ENCODE measurements around the gene TMPRSS4. TPM values are rescaled to one million over a fixed set of nuclear protein-coding genes. Genes with fewer than 3 reads are reported as not detected.

The TMPRSS4 gene
- total and polyA plus RNA-seq, 4 donors = 0.96 to 6.5 TPM; not detected in 2

- ATAC-seq (ENCODE audit: low FRiP score) (no peak), DNase-seq (no peak)
- no peak overlapping the region for H3K4me3 ChIP-seq (ENCODE audit: low read length in 2 of 2)
- H3K27me3 ChIP-seq (ENCODE audit: control insufficient read depth in 1 of 2, insufficient read depth in 2 of 2, low read length in 1 of 2) = peaks cover 0 to 2% of the 10 kb centered on the region in 2 donors
- no peaks in the 10 kb centered on the region for H3K4me1 ChIP-seq (ENCODE audit: control insufficient read depth in 1 of 2, insufficient read depth in 2 of 2, low read length in 2 of 2)
- intact Hi-C loops (cut with DNase I) = no loop called here
- H3K36me3 ChIP-seq (ENCODE audit: control insufficient read depth in 1 of 2, insufficient read depth in 2 of 2, low read length in 1 of 2) = no peaks in the 10 kb centered on the region
- 88 to 95% methylated on average over 1 of the region's 1 CpG for WGBS, 2 donors
- H3K27ac ChIP-seq (ENCODE audit: low read depth in 1 of 2, low read length in 2 of 2) = no peak overlapping the region
- no peaks in the 10 kb centered on the region for H3K9me3 ChIP-seq (ENCODE audit: control insufficient read depth, low read length)
Measured at GRCh38 chr11:118154641-118155040, 77.8 kb downstream of the TMPRSS4 start.

GRCh38 chr11:118155776-118156530 is 79.1 kb downstream of the TMPRSS4 start:
- H3K4me3 ChIP-seq (ENCODE audit: low read length in 2 of 2) = no peak overlapping the region
- H3K4me1 ChIP-seq (ENCODE audit: control insufficient read depth in 1 of 2, insufficient read depth in 2 of 2, low read length in 2 of 2) = no peaks in the 10 kb centered on the region
- no peak overlapping the region for H3K27ac ChIP-seq (ENCODE audit: low read depth in 1 of 2, low read length in 2 of 2)
- H3K9me3 ChIP-seq (ENCODE audit: control insufficient read depth, low read length) = no peaks in the 10 kb centered on the region
- intact Hi-C loops (cut with DNase I) = no loop called here
- WGBS, 2 donors = 35 to 36% methylated on average over 11 of the region's 11 CpGs
- peaks cover 0 to 2% of the 10 kb centered on the region in 2 donors for H3K27me3 ChIP-seq (ENCODE audit: control insufficient read depth in 1 of 2, insufficient read depth in 2 of 2, low read length in 1 of 2)
- no peaks in the 10 kb centered on the region for H3K36me3 ChIP-seq (ENCODE audit: control insufficient read depth in 1 of 2, insufficient read depth in 2 of 2, low read length in 1 of 2)
- no peak for ATAC-seq (ENCODE audit: low FRiP score)
- DNase-seq = no peak

GRCh38 chr11:118156531-118157185 is 79.8 kb downstream of the TMPRSS4 start:
- DNase-seq (peak in 1 of 2 donors; percentile 55), ATAC-seq (ENCODE audit: low FRiP score) (no peak)
- intact Hi-C loops (cut with DNase I) = no loop called here
- WGBS, 2 donors = 3 to 4% methylated on average over 21 of the region's 21 CpGs
- Histone ChIP-seq H3K9me3 (ENCODE audit: control insufficient read depth, low read length) (no peaks in the 10 kb centered on the region), H3K27me3 (ENCODE audit: control insufficient read depth in 1 of 2, insufficient read depth in 2 of 2, low read length in 1 of 2) (no peaks in the 10 kb centered on the region), H3K27ac (ENCODE audit: low read depth in 1 of 2, low read length in 2 of 2) (no peak overlapping the region), H3K4me3 (ENCODE audit: low read length in 2 of 2) (no peak overlapping the region), H3K4me1 (ENCODE audit: control insufficient read depth in 1 of 2, insufficient read depth in 2 of 2, low read length in 2 of 2) (no peaks in the 10 kb centered on the region), H3K36me3 (ENCODE audit: control insufficient read depth in 1 of 2, insufficient read depth in 2 of 2, low read length in 1 of 2) (no peaks in the 10 kb centered on the region)

GRCh38 chr11:118157186-118157895 is 80.5 kb downstream of the TMPRSS4 start:
- H3K36me3 ChIP-seq (ENCODE audit: control insufficient read depth in 1 of 2, insufficient read depth in 2 of 2, low read length in 1 of 2) = no peaks in the 10 kb centered on the region
- H3K9me3 ChIP-seq (ENCODE audit: control insufficient read depth, low read length) = no peaks in the 10 kb centered on the region
- 32 to 36% methylated on average over 10 of the region's 10 CpGs for WGBS, 2 donors
- no peak overlapping the region for H3K27ac ChIP-seq (ENCODE audit: low read depth in 1 of 2, low read length in 2 of 2)
- ATAC-seq (ENCODE audit: low FRiP score) (no peak), DNase-seq (peak in 1 of 2 donors; percentile 55)
- intact Hi-C loops (cut with DNase I) = no loop called here
- no peak overlapping the region for H3K4me3 ChIP-seq (ENCODE audit: low read length in 2 of 2)
- H3K27me3 ChIP-seq (ENCODE audit: control insufficient read depth in 1 of 2, insufficient read depth in 2 of 2, low read length in 1 of 2) = no peaks in the 10 kb centered on the region
- no peaks in the 10 kb centered on the region for H3K4me1 ChIP-seq (ENCODE audit: control insufficient read depth in 1 of 2, insufficient read depth in 2 of 2, low read length in 2 of 2)

- Histone ChIP-seq H3K27ac (ENCODE audit: low read depth in 1 of 2, low read length in 2 of 2) (no peak overlapping the region), H3K9me3 (ENCODE audit: control insufficient read depth, low read length) (no peaks in the 10 kb centered on the region), H3K4me3 (ENCODE audit: low read length in 2 of 2) (no peak overlapping the region), H3K36me3 (ENCODE audit: control insufficient read depth in 1 of 2, insufficient read depth in 2 of 2, low read length in 1 of 2) (no peaks in the 10 kb centered on the region), H3K4me1 (ENCODE audit: control insufficient read depth in 1 of 2, insufficient read depth in 2 of 2, low read length in 2 of 2) (no peaks in the 10 kb centered on the region), H3K27me3 (ENCODE audit: control insufficient read depth in 1 of 2, insufficient read depth in 2 of 2, low read length in 1 of 2) (no peaks in the 10 kb centered on the region)
- ATAC-seq (ENCODE audit: low FRiP score) = no peak
- 66 to 70% methylated on average over 6 of the region's 6 CpGs for WGBS, 2 donors
- intact Hi-C loops (cut with DNase I) = no loop called here
- no peak for DNase-seq
Measured at GRCh38 chr11:118161786-118162185, 84.9 kb downstream of the TMPRSS4 start.

- WGBS, 2 donors = 82 to 83% methylated on average over 3 of the region's 3 CpGs
- intact Hi-C loops (cut with DNase I) = no loop called here
- Histone ChIP-seq H3K36me3 (ENCODE audit: control insufficient read depth in 1 of 2, insufficient read depth in 2 of 2, low read length in 1 of 2) (no peaks in the 10 kb centered on the region), H3K27ac (ENCODE audit: low read depth in 1 of 2, low read length in 2 of 2) (no peak overlapping the region), H3K9me3 (ENCODE audit: control insufficient read depth, low read length) (no peaks in the 10 kb centered on the region), H3K4me3 (ENCODE audit: low read length in 2 of 2) (no peak overlapping the region), H3K27me3 (ENCODE audit: control insufficient read depth in 1 of 2, insufficient read depth in 2 of 2, low read length in 1 of 2) (no peaks in the 10 kb centered on the region), H3K4me1 (ENCODE audit: control insufficient read depth in 1 of 2, insufficient read depth in 2 of 2, low read length in 2 of 2) (no peaks in the 10 kb centered on the region)
- DNase-seq (no peak), ATAC-seq (ENCODE audit: low FRiP score) (no peak)
Measured at GRCh38 chr11:118162846-118163245, 86.0 kb downstream of the TMPRSS4 start.

- Histone ChIP-seq H3K36me3 (ENCODE audit: control insufficient read depth in 1 of 2, insufficient read depth in 2 of 2, low read length in 1 of 2) (no peaks in the 10 kb centered on the region), H3K4me3 (ENCODE audit: low read length in 2 of 2) (no peak overlapping the region), H3K27ac (ENCODE audit: low read depth in 1 of 2, low read length in 2 of 2) (no peak overlapping the region), H3K27me3 (ENCODE audit: control insufficient read depth in 1 of 2, insufficient read depth in 2 of 2, low read length in 1 of 2) (no peaks in the 10 kb centered on the region), H3K4me1 (ENCODE audit: control insufficient read depth in 1 of 2, insufficient read depth in 2 of 2, low read length in 2 of 2) (no peaks in the 10 kb centered on the region), H3K9me3 (ENCODE audit: control insufficient read depth, low read length) (no peaks in the 10 kb centered on the region)
- DNase-seq (peak in 1 of 2 donors; percentile 6), ATAC-seq (ENCODE audit: low FRiP score) (no peak)
- 61 to 74% methylated on average over 5 of the region's 5 CpGs for WGBS, 2 donors
- intact Hi-C loops (cut with DNase I) = no loop called here
Measured at GRCh38 chr11:118163494-118163893, 86.6 kb downstream of the TMPRSS4 start.

GRCh38 chr11:118164885-118165284 is 88.0 kb downstream of the TMPRSS4 start:
- peak in 1 of 2 donors; percentile 19 for DNase-seq
- H3K9me3 ChIP-seq (ENCODE audit: control insufficient read depth, low read length) = no peaks in the 10 kb centered on the region
- H3K4me3 ChIP-seq (ENCODE audit: low read length in 2 of 2) = no peak overlapping the region
- H3K4me1 ChIP-seq (ENCODE audit: control insufficient read depth in 1 of 2, insufficient read depth in 2 of 2, low read length in 2 of 2) = no peaks in the 10 kb centered on the region
- no peak overlapping the region for H3K27ac ChIP-seq (ENCODE audit: low read depth in 1 of 2, low read length in 2 of 2)
- H3K27me3 ChIP-seq (ENCODE audit: control insufficient read depth in 1 of 2, insufficient read depth in 2 of 2, low read length in 1 of 2) = no peaks in the 10 kb centered on the region
- WGBS, 2 donors = 64 to 78% methylated on average over 2 of the region's 2 CpGs
- no peak for ATAC-seq (ENCODE audit: low FRiP score)
- intact Hi-C loops (cut with DNase I) = no loop called here
- H3K36me3 ChIP-seq (ENCODE audit: control insufficient read depth in 1 of 2, insufficient read depth in 2 of 2, low read length in 1 of 2) = no peaks in the 10 kb centered on the region

Measured in aorta (tissue), 5 donors.